ENCODE results near the gene LRRC2. TPM values are rescaled to one million over a fixed set of nuclear protein-coding genes. Genes with fewer than 3 reads are reported as not detected.

Gene LRRC2
- total RNA-seq, 2 donors from 2014 or later = 7.0 to 29.7 TPM

DNA sequence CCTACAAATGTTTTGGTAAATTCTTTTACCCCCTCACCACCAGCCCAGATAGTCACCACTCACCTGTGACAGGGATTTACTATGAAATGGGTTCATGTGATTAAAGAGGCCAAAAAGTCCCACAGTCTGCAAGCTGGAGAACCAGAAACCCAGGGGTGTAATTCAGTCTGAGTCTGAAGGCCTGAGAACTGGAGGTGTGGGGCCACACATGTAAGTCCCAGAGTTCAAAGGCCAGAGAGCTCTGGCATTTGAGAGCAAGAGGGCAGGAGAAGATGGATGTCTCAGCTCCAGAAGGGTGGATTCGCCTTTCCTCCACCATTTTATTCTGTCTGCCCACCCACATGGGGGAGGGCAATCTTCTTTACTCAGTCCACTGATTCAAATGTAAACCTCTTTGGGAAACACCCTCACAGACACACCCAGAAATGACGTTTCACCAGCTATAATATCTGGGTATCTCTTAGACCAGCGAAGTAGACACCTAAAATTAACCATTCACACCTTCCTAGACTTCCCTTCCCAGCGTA is 56.4 kb downstream of the LRRC2 start:
- TF ChIP-seq, protein P1, sequence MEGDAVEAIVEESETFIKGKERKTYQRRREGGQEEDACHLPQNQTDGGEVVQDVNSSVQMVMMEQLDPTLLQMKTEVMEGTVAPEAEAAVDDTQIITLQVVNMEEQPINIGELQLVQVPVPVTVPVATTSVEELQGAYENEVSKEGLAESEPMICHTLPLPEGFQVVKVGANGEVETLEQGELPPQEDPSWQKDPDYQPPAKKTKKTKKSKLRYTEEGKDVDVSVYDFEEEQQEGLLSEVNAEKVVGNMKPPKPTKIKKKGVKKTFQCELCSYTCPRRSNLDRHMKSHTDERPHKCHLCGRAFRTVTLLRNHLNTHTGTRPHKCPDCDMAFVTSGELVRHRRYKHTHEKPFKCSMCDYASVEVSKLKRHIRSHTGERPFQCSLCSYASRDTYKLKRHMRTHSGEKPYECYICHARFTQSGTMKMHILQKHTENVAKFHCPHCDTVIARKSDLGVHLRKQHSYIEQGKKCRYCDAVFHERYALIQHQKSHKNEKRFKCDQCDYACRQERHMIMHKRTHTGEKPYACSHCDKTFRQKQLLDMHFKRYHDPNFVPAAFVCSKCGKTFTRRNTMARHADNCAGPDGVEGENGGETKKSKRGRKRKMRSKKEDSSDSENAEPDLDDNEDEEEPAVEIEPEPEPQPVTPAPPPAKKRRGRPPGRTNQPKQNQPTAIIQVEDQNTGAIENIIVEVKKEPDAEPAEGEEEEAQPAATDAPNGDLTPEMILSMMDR (IDR thresholded peaks at IDR 0.05) = no peak
- Histone ChIP-seq H3K4me1 (no peaks in the 10 kb centered on the region), H3K4me3 (no peak overlapping the region), H3K27me3 (no peaks in the 10 kb centered on the region), H3K36me3 (no peaks in the 10 kb centered on the region), H3K27ac (no peak overlapping the region), H3K9me3 (no peaks in the 10 kb centered on the region)
- no peak for DNase-seq (ENCODE audit: low spot score)

DNA sequence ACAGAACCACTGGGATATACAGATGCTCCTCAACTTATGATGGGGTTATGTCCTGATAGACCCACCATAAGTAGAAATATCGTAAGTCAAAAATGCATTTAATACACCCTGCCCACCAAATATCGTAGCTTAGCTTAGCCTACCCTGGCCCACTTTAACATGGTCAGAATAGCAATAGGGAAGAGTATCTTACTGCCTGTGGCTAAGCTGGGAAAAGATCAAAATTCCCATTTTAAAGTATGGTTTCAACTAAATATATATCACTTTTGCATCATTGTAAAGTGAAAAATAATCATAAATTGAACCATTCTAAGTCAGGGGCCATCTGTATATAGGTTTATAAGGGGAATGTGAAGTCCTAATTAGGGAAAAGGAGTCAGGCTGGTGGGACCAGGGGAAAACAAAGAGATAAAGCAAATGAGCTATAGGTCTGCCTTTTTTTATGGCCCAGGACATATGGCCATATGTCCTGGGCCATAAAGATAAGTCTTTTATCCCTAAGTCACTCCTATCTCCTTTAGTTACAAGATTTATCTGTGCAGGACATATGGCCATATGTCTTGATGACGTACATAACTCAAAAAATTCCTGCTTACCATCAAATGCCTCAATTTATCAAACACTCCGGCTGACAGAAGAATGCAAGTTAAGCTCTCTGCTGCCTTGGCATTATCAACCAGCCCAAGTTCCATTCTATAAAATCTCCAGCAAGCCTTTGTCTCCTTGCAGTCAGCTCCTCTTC is 57.1 kb downstream of the LRRC2 start:
- no peak for DNase-seq (ENCODE audit: low spot score)

DNA sequence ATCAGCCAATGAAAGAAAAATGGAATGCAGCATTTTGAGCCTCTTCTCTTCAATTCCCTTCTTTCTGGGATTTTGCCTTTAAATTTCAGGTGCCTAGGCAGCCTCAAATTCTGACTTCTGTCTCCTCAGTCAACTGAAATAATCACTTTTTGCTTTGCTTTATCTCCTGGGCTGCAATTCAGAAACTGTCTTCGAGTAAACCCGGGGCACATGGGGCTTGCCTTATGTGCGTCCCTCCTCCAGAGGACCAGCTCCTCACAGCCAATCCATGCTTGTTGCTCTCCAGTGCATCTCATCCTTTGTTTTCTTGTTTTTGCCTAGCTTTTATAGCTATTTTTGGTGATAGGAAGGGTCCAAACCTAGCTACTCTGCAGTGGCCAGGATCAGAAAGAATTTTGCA is 59.6 kb downstream of the LRRC2 start:
- Histone ChIP-seq H3K36me3 (no peaks in the 10 kb centered on the region), H3K27ac (no peak overlapping the region), H3K4me3 (no peak overlapping the region), H3K27me3 (no peaks in the 10 kb centered on the region), H3K9me3 (no peaks in the 10 kb centered on the region), H3K4me1 (no peaks in the 10 kb centered on the region)
- no peak for DNase-seq (ENCODE audit: low spot score)
- TF ChIP-seq, protein P1 (IDR thresholded peaks at IDR 0.05) = no peak

More for the DNA sequence above, 57.1 kb downstream of the LRRC2 start:
- Histone ChIP-seq H3K27me3 (no peaks in the 10 kb centered on the region), H3K4me3 (no peak overlapping the region), H3K36me3 (no peaks in the 10 kb centered on the region), H3K4me1 (no peaks in the 10 kb centered on the region), H3K27ac (no peak overlapping the region), H3K9me3 (no peaks in the 10 kb centered on the region)
- TF ChIP-seq, protein P1 (IDR thresholded peaks at IDR 0.05) = no peak

DNA sequence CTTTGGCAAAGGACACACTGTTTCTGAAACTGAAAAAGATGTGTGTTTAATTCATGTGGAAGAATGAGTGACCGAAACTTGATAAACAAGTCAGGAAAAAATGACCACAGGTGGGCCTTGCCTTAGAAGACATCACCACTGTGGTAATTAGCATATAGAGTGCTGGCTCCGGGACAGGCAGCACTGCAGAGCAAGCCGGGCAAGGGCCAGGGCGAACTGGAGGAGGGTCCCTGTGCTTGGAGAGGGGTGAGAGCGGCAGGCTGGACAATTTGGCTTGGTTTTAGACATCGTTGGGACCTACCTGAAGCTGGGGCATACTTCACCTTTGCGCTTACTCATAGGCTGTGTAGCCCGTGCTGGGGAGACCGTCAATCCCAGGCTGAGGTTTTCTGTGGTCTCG is 60.1 kb downstream of the LRRC2 start:
- Histone ChIP-seq H3K4me3 (no peak overlapping the region), H3K36me3 (no peaks in the 10 kb centered on the region), H3K27me3 (no peaks in the 10 kb centered on the region), H3K27ac (no peak overlapping the region), H3K4me1 (no peaks in the 10 kb centered on the region), H3K9me3 (no peaks in the 10 kb centered on the region)
- DNase-seq (ENCODE audit: low spot score) = no peak
- TF ChIP-seq, protein P1 (IDR thresholded peaks at IDR 0.05) = no peak

DNA sequence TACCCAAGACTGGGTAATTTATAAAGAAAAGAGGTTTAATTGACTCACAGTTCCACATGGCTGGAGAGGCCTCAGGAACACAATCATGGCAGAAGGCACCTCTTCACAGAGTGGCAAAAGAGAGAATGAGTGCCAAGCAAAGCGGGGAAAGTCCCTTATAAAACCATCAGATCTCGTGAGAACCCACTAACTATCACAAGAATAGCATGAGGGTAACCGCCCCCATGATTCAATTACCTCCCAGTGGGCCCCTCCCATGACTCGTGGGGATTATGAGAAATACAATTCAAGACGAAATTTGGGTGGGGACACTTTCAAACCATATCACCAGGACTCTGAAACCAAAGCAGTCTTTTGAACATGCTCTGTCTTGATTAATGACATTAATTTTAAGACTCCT is 61.3 kb downstream of the LRRC2 start:
- H3K4me1 ChIP-seq = no peaks in the 10 kb centered on the region
- H3K27ac ChIP-seq = no peak overlapping the region
- DNase-seq (ENCODE audit: low spot score) = no peak
- no peak overlapping the region for H3K4me3 ChIP-seq
- H3K9me3 ChIP-seq = no peaks in the 10 kb centered on the region
- no peaks in the 10 kb centered on the region for H3K36me3 ChIP-seq
- no peaks in the 10 kb centered on the region for H3K27me3 ChIP-seq
- TF ChIP-seq, protein P1 (IDR thresholded peaks at IDR 0.05) = no peak
